Forelimb muscle (tissue), 1 donor: Measurements from ENCODE around the gene PKP4. TPM values are rescaled to one million over a fixed set of nuclear protein-coding genes. Genes with fewer than 3 reads are reported as not detected.

ENCODE experiments used
- polyA plus RNA-seq: library from polyadenylated mRNA; unstranded; fragments of 120-200 nt; gene quantifications from one replicate; pipeline ENCODE4 v1.2.1, GENCODE V29; 2013; ENCODE audit not compliant: insufficient read length

Gene PKP4
- polyA plus RNA-seq, 1 donor = 27.0 TPM

Other genes with a start within 250 kb of the PKP4 start
- gene CCDC148, start 199 bp upstream of the PKP4 start, polyA plus RNA-seq = 0.44 TPM